Pancreas (tissue), 10 donors: ENCODE data around the gene HNF1A. TPM values are rescaled to one million over a fixed set of nuclear protein-coding genes. Genes with fewer than 3 reads are reported as not detected.
A peak's percentile ranks its signal among the peaks of the same experiment; 100 is the strongest.

Experiments
- ATAC-seq, 4 donors: fragments of 200-7000 bp; cut with Tn5 transposase; one replicate each; pipeline versions ENCODE4 v1.8.0 to v1.9.1; 2020; ENCODE audit warnings: mild to moderate bottlenecking in 4 of 4, moderate library complexity in 4 of 4
- DNase-seq, 6 donors: peaks; one replicate each; pipeline ENCODE4 v3.0.0-alpha.2; 2020
- FAIRE-seq: peaks from 2 replicates; lab custom pipeline; 2012; peaks lifted over from hg19 to GRCh38; lab: Jason Lieb, UNC
- H3K27ac ChIP-seq, 4 donors: fragments of 200-600 bp; sonication (generic); 1 replicate in 3 of 4; 2 replicates in 1 of 4; pipeline versions ENCODE4 v1.5.0 to v1.8.0; 2020
- H3K27me3 ChIP-seq, 4 donors: fragments of 200-600 bp; one replicate each; pipeline ENCODE4 v1.8.0; 2021
- H3K36me3 ChIP-seq, 3 donors: fragments of 200-600 bp; sonication (generic) in 1 of 3; one replicate each; pipeline versions ENCODE4 v1.5.0 to v1.8.0; 2020 to 2021
- H3K4me1 ChIP-seq, 3 donors: fragments of 200-600 bp; one replicate each; pipeline ENCODE4 v1.8.0; 2021
- H3K4me3 ChIP-seq, 4 donors: fragments of 200-600 bp; sonication (generic) in 2 of 4; one replicate each; pipeline versions ENCODE4 v1.5.0 to v1.8.0; 2020 to 2021
- H3K9me3 ChIP-seq, 4 donors: fragments of 200-600 bp; one replicate each; pipeline ENCODE4 v1.8.0; 2021
- WGBS, 2 donors: extraction: QIAGEN DNeasy Blood & Tissue Kit; methylation state at CpG; one replicate each; pipeline ENCODE4 v1.1.7; 2013; 5-methylcytosine and 5-hydroxymethylcytosine counted together
- intact Hi-C, 3 donors: fragments of 100-400 bp; cut with DNase I; formaldehyde crosslinking; loops; one replicate each; pipeline versions ENCODE4 v1.11.1 to v1.14.2; 2022
- polyA plus RNA-seq, 2 donors: library from polyadenylated mRNA; stranded (reverse); fragments of 200-250 nt; gene quantifications; one replicate each; pipeline ENCODE4 v1.2.3, GENCODE V29; 2013
- total RNA-seq, 6 donors: library from RNA; stranded (reverse); fragmentation: NEBNext Ultra II Directional in 4 of 6; extraction: Animal tissue kit (Norgen Biotek cat#: 25700) in 4 of 6; gene quantifications; one replicate each; pipeline versions ENCODE4 v1.2.1 to v1.2.4, GENCODE V29; 2021 to 2023
- TF ChIP-seq, protein P1 (sequence below), 4 donors: fragments of 200-600 bp; sonication (generic) in 3 of 4; IDR thresholded peaks; one replicate each; pipeline versions ENCODE4 v1.5.0 to v1.8.0; 2021; ENCODE audit warnings: antibody characterized with exemption in 4 of 4
- donor health status: healthy with polysubstance abuse.
- donor health status: DM: no; HTN: no; CAD: no; lungs with moderate emphysema.
- donor health status: DM: no; HTN: no; CAD: no.
- donor health status: control.
- donor health status: control.
- donor health status: Bipolar disorder and iron deficiency.
- donor health status: DM: yes; HTN: yes; CAD: no.
- donor health status: DM: no; HTN: no; CAD: no.
- donor health status: DM: no; HTN: no; CAD: no.
- donor health status: DM: yes; HTN: yes; CAD: no.

HNF1A gene
- total and polyA plus RNA-seq, 8 donors, result 4.9 to 17.2 (median 7.8) TPM

GRCh38 chr12:121026274-121027045 is 48.1 kb downstream of the HNF1A start:
- intact Hi-C loops, result no loop called here
- DNase-seq (no peak), FAIRE-seq (no peak), ATAC-seq (no peak)
- Histone ChIP-seq H3K4me1 (no peaks in the 10 kb centered on the region), H3K9me3 (no peaks in the 10 kb centered on the region), H3K4me3 (no peak overlapping the region), H3K36me3 (no peaks in the 10 kb centered on the region), H3K27me3 (no peaks in the 10 kb centered on the region), H3K27ac (no peak overlapping the region)
- 88 to 90% methylated on average over 10 of the region's 10 CpGs for WGBS, 2 donors
- TF ChIP-seq, protein P1, sequence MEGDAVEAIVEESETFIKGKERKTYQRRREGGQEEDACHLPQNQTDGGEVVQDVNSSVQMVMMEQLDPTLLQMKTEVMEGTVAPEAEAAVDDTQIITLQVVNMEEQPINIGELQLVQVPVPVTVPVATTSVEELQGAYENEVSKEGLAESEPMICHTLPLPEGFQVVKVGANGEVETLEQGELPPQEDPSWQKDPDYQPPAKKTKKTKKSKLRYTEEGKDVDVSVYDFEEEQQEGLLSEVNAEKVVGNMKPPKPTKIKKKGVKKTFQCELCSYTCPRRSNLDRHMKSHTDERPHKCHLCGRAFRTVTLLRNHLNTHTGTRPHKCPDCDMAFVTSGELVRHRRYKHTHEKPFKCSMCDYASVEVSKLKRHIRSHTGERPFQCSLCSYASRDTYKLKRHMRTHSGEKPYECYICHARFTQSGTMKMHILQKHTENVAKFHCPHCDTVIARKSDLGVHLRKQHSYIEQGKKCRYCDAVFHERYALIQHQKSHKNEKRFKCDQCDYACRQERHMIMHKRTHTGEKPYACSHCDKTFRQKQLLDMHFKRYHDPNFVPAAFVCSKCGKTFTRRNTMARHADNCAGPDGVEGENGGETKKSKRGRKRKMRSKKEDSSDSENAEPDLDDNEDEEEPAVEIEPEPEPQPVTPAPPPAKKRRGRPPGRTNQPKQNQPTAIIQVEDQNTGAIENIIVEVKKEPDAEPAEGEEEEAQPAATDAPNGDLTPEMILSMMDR (IDR thresholded peaks at IDR 0.05), result no peak

GRCh38 chr12:121030576-121031212 is 52.4 kb downstream of the HNF1A start:
- ATAC-seq (no peak), FAIRE-seq (no peak), DNase-seq (no peak)
- no peak overlapping the region for H3K27ac ChIP-seq
- H3K9me3 ChIP-seq, result no peaks in the 10 kb centered on the region
- intact Hi-C loops, result no loop called here
- H3K4me1 ChIP-seq, result no peaks in the 10 kb centered on the region
- no peaks in the 10 kb centered on the region for H3K36me3 ChIP-seq
- TF ChIP-seq, protein P1 (IDR thresholded peaks at IDR 0.05), result no peak
- H3K27me3 ChIP-seq, result no peaks in the 10 kb centered on the region
- WGBS, 2 donors, result 73 to 78% methylated on average over 10 of the region's 10 CpGs
- no peak overlapping the region for H3K4me3 ChIP-seq

GRCh38 chr12:121033625-121034349 is 55.4 kb downstream of the HNF1A start:
- DNase-seq (no peak), FAIRE-seq (no peak), ATAC-seq (peak in 3 of 4 donors; percentile 49 to 66 (median 58))
- 72 to 74% methylated on average over 10 of the region's 10 CpGs for WGBS, 2 donors
- no peaks in the 10 kb centered on the region for H3K9me3 ChIP-seq
- intact Hi-C loops, result no loop called here
- no peak overlapping the region for H3K27ac ChIP-seq
- no peaks in the 10 kb centered on the region for H3K36me3 ChIP-seq
- no peaks in the 10 kb centered on the region for H3K4me1 ChIP-seq
- TF ChIP-seq, protein P1 (IDR thresholded peaks at IDR 0.05), result no peak
- H3K27me3 ChIP-seq, result no peaks in the 10 kb centered on the region
- no peak overlapping the region for H3K4me3 ChIP-seq

DNA sequence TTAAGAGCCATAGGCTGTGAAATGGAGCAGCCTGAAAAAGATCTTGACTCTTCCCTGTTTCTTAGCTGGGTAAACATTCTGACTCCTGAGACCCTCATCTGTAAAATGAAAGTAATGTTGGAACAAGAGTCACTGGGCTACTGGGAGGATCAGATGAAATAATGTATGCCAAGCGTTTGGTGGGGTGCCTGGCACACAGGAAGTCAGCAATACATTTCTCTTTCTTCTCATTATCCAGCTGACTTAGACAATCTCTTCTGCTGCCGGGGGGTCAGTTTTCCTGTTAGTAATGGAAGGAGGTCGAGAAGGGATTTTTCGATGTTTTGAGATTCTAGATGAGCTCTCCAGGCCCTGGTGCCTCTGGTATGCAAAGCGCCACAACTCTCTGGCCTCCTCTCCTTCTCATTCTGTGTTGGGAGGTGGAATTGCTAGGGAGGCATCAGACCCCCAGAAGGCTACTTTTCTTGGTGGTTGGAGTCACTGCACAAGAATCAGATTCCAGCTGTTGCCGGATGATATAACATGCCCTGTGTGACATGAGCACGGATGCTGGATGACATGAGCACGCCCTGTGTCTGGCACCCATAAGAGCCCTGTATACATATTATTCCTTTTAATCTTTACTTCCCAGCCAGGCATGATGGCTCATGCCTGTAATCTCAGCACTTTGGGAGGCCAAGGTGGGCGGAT is 56.4 kb downstream of the HNF1A start:
- no peaks in the 10 kb centered on the region for H3K9me3 ChIP-seq
- TF ChIP-seq, protein P1 (IDR thresholded peaks at IDR 0.05), result no peak
- 82 to 85% methylated on average over 9 of the region's 9 CpGs for WGBS, 2 donors
- H3K4me3 ChIP-seq, result no peak overlapping the region
- intact Hi-C loops, result no loop called here
- H3K27me3 ChIP-seq, result no peaks in the 10 kb centered on the region
- ATAC-seq (no peak), DNase-seq (no peak), FAIRE-seq (no peak)
- no peaks in the 10 kb centered on the region for H3K36me3 ChIP-seq
- H3K27ac ChIP-seq, result no peak overlapping the region
- no peaks in the 10 kb centered on the region for H3K4me1 ChIP-seq
